ENCODE measurements around the gene P2RX2. TPM values are rescaled to one million over a fixed set of nuclear protein-coding genes. Genes with fewer than 3 reads are reported as not detected.

P2RX2 gene
- total and polyA plus RNA-seq, 4 donors = not detected

GRCh38 chr12:132658149-132658894 is 39.7 kb downstream of the P2RX2 start:
- H3K9ac ChIP-seq (ENCODE audit: low read depth in 1 of 2, low read length in 2 of 2) = no peak overlapping the region
- H3K9me3 ChIP-seq (ENCODE audit: control insufficient read depth in 4 of 4, low read length in 3 of 4) = no peaks in the 10 kb centered on the region
- no peaks in the 10 kb centered on the region for H3K4me1 ChIP-seq (ENCODE audit: control insufficient read depth in 4 of 4, insufficient read depth in 4 of 4, low read length in 3 of 4)
- no peak for DNase-seq (ENCODE audit: low spot score)
- H3K27me3 ChIP-seq (ENCODE audit: control insufficient read depth in 4 of 4, insufficient read depth in 4 of 4, low read length in 3 of 4) = no peaks in the 10 kb centered on the region
- TF ChIP-seq RXRA (IDR thresholded peaks at IDR 0.05) (no peak), REST (IDR thresholded peaks at IDR 0.05) (no peak), CTCF (IDR thresholded peaks at IDR 0.05; ENCODE audit: low read depth, low read length, missing input control) (no peak), RAD21 (IDR thresholded peaks at IDR 0.05) (no peak), JUND (IDR thresholded peaks at IDR 0.05) (no peak), HNF4G (IDR thresholded peaks at IDR 0.05) (no peak), SP1 (IDR thresholded peaks at IDR 0.05) (no peak), YY1 (IDR thresholded peaks at IDR 0.05) (no peak), FOXA2 (IDR thresholded peaks at IDR 0.05) (no peak), EGR1 (IDR thresholded peaks at IDR 0.05; ENCODE audit: low read depth in 2 of 2) (no peak), MAX (IDR thresholded peaks at IDR 0.05) (no peak), HNF4A (conservative IDR thresholded peaks at IDR 0.05) (no peak)
- no peak overlapping the region for H3K27ac ChIP-seq (ENCODE audit: low read depth in 1 of 2, low read length in 2 of 2)
- peaks cover 6 to 91% (median 59%) of the 10 kb centered on the region in 4 donors for H3K36me3 ChIP-seq (ENCODE audit: control insufficient read depth in 4 of 4, insufficient read depth in 3 of 4, low read depth in 1 of 4, low read length in 3 of 4)
- no peak overlapping the region for H3K4me3 ChIP-seq (ENCODE audit: low read depth in 1 of 3, low read length in 3 of 3)
- WGBS = 93% methylated on average over 32 of the region's 32 CpGs

- Histone ChIP-seq H3K4me1 (ENCODE audit: control insufficient read depth in 4 of 4, insufficient read depth in 4 of 4, low read length in 3 of 4) (no peaks in the 10 kb centered on the region), H3K36me3 (ENCODE audit: control insufficient read depth in 4 of 4, insufficient read depth in 3 of 4, low read depth in 1 of 4, low read length in 3 of 4) (peaks cover 6 to 90% (median 59%) of the 10 kb centered on the region in 4 donors)
- 96% methylated on average over 16 of the region's 16 CpGs for WGBS
These were observed 40.6 kb downstream of the P2RX2 start for GRCh38 chr12:132659146-132659545.

GRCh38 chr12:132660052-132660451 is 41.5 kb downstream of the P2RX2 start:
- DNase-seq (ENCODE audit: low spot score) = no peak
- peaks cover 10 to 89% (median 55%) of the 10 kb centered on the region in 4 donors for H3K36me3 ChIP-seq (ENCODE audit: control insufficient read depth in 4 of 4, insufficient read depth in 3 of 4, low read depth in 1 of 4, low read length in 3 of 4)
- no peaks in the 10 kb centered on the region for H3K4me1 ChIP-seq (ENCODE audit: control insufficient read depth in 4 of 4, insufficient read depth in 4 of 4, low read length in 3 of 4)
- H3K4me3 ChIP-seq (ENCODE audit: low read depth in 1 of 3, low read length in 3 of 3) = no peak overlapping the region
- WGBS = 82% methylated on average over 5 of the region's 5 CpGs
- H3K27me3 ChIP-seq (ENCODE audit: control insufficient read depth in 4 of 4, insufficient read depth in 4 of 4, low read length in 3 of 4) = no peaks in the 10 kb centered on the region
- H3K9me3 ChIP-seq (ENCODE audit: control insufficient read depth in 4 of 4, low read length in 3 of 4) = no peaks in the 10 kb centered on the region
- H3K27ac ChIP-seq (ENCODE audit: low read depth in 1 of 2, low read length in 2 of 2) = no peak overlapping the region
- H3K9ac ChIP-seq (ENCODE audit: low read depth in 1 of 2, low read length in 2 of 2) = no peak overlapping the region
- TF ChIP-seq RAD21 (IDR thresholded peaks at IDR 0.05) (no peak), HNF4A (conservative IDR thresholded peaks at IDR 0.05) (no peak), TAF1 (conservative IDR thresholded peaks at IDR 0.05) (no peak), HNF4G (IDR thresholded peaks at IDR 0.05) (no peak), FOXA1 (IDR thresholded peaks at IDR 0.05) (no peak), ATF3 (IDR thresholded peaks at IDR 0.05) (no peak), CTCF (IDR thresholded peaks at IDR 0.05; ENCODE audit: low read depth, low read length, missing input control) (no peak), REST (IDR thresholded peaks at IDR 0.05) (no peak)

More at GRCh38 chr12:132659146-132659545, 40.6 kb downstream of the P2RX2 start:
- no peak overlapping the region for H3K27ac ChIP-seq (ENCODE audit: low read depth in 1 of 2, low read length in 2 of 2)
- no peak for DNase-seq (ENCODE audit: low spot score)
- no peak for TF ChIP-seq HNF4G (IDR thresholded peaks at IDR 0.05)
- TF ChIP-seq EGR1 (IDR thresholded peaks at IDR 0.05; ENCODE audit: low read depth in 2 of 2) = no peak
- no peak overlapping the region for H3K4me3 ChIP-seq (ENCODE audit: low read depth in 1 of 3, low read length in 3 of 3)
- no peaks in the 10 kb centered on the region for H3K27me3 ChIP-seq (ENCODE audit: control insufficient read depth in 4 of 4, insufficient read depth in 4 of 4, low read length in 3 of 4)
- no peaks in the 10 kb centered on the region for H3K9me3 ChIP-seq (ENCODE audit: control insufficient read depth in 4 of 4, low read length in 3 of 4)
- no peak overlapping the region for H3K9ac ChIP-seq (ENCODE audit: low read depth in 1 of 2, low read length in 2 of 2)

All from liver (tissue), 9 donors.